DMS79 treated with DMSO at 0.1 percent for 48 hours (cell line): ENCODE measurements around the gene CLCN7.

Source experiments
- DNase-seq: peaks from one replicate; lab custom pipeline; 2025; lab: John Stamatoyannopoulos, UW

CLCN7 gene

DNA sequence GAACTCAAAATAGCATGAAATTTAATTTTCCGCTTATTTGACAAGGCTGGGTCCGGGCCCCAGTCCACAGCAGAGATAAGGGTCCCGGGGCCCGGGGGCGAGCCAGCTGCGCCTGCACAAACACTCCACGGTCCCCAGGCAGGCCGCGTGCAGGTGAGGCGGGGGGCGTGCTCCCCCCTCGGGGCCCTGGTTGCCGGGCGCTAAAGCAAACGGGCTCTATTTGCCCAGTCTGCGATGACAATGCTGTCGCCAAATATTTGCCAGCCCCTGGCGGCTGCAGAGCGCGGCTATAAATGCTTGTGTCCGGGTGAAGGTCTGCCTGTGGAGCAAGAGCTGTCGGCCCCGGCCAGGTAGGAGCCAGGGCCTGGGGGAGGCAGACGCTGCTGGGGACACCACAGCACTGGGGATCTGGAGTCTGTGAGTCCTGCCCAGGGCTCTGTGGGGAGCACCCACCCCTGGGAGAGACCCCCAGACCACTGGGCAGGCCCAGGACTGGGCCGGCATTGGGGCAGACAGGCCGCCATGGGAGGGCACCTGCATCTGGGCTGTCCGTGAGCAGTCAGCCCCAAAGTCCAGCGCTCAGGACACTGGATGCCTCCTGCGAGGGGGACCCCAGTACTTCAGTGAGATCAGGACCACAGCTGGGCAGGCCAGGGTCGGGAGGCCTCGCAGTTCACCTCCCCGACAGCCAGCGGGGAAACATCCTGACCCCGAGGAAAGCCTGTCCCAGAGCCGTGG, 43.9 kb downstream of the CLCN7 start, which contains the start of gene PERCC1:
TSS of gene PERCC1 (plus strand) at position 320 of the 738 bp plus-strand sequence. CDS start 1,516 bp downstream, outside the sequence.
- DNase-seq = peak; percentile 83

DNA sequence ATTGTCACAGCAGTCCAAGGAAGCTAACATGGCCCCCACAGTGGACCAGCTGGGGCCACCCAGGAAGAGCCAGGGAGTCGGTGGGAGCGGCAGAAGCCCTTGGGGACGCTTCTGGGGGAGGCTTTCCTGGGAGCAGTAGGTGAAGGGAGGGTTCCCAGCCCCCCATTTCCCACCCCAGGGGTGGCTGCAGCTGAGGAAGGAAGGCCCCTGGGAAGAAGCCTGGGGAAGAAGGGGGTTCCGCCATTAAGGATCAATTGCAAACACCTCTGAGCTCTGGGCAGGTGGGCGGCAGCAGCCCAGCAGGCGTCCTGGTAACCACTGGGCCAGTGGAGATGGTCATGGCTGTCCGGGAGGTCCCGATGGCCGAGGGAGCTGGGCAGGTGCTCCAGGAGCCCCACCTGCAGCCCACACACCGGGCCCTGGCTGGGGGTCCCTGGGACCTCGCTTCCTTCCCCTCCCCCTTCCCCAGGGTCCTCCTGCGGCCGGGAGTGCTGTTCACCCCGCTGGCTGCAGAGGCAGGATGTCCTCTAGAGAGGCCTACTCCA, 44.5 kb downstream of the CLCN7 start:
- no peak for DNase-seq

GRCh38 chr16:1429631-1430030, 45.2 kb downstream of the CLCN7 start:
- DNase-seq = no peak

DNA sequence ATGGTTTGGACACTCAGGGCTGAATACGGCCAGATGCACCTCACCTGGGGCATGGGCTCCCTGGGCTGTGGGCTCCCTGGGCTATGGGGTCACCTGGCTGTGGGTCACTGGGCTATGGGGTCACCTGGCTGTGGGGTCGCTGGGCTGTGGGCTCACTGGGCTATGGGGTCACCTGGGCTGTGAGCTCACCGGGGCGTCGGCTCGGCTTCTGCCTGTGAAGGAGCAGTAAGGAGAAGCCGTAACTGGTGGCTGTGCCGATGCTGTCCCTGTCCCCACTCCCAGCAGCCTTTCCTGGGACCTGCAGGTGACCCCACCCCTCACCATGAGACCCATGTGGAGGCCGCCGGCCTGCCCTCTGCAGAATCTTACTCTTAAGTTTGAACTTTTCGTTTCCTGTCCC, 45.8 kb downstream of the CLCN7 start:
- DNase-seq = no peak

DNA sequence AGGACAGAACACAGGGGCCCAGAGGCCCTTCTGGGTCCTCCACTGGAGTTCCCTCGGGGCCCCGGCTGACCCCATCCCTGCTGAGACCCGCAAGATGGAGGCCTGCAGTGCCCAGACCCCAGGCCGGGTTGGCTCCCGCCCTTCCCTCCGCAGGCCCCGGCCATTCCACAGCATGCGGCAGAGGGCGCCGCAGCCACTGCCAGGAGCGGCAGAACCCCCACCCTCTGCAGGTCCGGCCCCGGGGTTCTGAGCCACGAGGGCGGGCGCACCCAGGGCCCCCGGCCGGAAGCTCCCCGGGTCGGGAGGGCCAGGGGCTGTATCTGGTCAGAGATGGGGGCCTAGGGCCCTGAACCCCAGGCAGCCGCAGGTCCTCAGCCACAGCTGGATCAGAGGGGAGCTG, 46.3 kb downstream of the CLCN7 start:
- no peak for DNase-seq

DNA sequence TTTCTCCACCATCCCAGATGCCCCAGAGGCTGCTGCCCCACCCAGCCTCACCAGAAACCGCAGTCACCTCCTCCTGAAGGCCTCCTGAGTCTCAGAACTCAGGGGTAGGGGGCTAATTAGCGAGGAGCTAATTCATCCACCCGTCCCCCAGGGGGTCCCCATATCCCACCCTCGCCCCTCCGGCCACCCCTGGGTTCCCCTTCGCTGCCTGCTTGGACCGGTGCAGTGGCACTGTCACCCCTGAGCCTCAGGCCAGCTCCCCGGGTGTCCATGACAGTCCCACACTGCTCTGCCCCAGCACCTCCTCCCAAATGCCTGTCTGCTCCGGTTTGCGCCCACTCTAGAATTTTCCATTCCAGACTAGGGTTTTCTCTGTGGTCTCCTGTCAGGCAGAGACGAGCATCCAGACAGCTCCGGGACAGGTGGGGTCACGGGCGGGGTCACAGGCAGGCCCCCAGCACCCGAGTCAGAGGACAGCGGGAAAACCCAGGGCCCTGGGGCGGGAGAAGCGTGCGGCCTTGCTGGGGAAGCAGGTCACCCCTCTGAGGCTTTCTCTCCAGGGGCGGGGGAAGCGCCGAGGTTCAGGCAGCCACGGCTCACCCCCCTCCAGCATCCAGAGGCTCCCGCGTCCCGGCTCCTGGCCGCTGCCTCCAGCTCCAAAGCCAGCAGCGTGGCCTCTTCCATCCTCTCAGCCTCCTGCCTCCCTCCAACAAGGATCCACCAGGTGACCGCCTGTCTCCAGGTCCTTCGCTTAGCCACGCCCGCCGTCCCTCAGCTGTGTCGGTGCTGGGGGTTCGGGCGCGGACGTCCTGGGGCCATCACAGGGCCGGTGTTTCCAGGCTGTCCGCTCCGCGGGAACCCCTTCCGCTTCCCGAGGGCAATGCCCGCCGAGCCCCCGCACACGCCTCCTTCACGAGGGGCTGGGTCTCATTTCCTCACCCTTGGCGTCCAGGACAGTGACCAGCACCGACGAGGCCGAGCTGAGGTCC, 47.1 kb downstream of the CLCN7 start:
- DNase-seq = no peak

DNA sequence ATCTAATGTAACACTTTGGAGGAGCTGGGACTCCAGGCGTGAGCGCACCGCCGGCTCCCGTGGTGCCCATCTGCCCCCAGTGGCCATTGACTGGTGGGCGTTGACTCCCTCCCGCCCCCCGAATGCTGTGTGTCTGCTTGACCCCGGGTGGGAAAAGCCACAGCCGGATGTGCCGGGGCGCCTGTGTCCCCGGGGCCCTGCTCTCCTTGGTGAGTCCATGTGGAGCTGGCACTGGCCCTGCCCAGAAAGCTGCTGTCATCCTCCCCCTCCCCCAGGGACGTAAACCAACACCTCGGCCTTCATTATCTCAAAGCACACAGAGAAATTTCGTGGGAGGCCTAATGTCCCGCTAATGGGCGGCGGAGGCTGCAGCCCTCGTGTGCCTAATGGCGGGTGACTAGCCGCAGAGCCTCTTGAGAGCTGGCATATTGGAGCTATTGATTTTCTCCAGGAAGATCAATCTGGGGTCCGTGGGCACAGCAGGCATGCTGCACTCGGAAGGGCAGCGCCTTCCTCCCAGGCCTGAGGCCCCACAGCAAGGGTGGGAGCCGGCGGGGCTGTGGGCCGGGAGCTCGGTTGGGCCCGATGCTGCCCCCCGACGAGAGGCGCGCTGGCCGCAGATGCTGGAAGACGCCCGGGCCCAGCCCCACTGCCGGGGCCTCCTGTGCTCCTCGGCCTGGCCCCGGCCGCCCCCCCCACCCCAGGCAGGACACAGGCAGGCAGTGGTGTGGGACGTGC, 47.9 kb downstream of the CLCN7 start:
- peak; percentile 73 for DNase-seq

GRCh38 chr16:1425616-1426370, 49.0 kb downstream of the CLCN7 start:
- no peak for DNase-seq

GRCh38 chr16:1424028-1424427, 50.8 kb downstream of the CLCN7 start:
- DNase-seq = no peak

DNA sequence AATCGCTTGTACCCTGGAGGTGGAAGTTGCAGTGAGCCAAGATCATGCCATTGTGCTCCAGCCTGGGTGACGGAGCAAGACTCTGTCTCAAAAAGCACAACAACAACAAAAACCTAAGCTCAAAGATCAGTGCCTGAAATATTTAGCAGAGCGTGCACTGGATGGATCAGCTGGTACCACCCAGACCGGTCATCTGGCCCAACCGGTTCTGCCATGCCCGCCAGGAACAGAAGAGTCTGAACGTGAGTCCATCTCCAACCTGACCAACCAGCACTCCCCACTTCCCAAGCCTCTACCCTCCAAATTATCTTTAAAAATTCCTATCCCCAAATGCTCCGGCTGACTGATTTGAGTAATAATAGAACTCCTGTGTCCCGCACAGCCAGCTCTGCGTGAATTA, 52.8 kb downstream of the CLCN7 start:
- DNase-seq = no peak

- DNase-seq = no peak
Observed at GRCh38 chr16:1420111-1420539, 54.7 kb downstream of the CLCN7 start.

DNA sequence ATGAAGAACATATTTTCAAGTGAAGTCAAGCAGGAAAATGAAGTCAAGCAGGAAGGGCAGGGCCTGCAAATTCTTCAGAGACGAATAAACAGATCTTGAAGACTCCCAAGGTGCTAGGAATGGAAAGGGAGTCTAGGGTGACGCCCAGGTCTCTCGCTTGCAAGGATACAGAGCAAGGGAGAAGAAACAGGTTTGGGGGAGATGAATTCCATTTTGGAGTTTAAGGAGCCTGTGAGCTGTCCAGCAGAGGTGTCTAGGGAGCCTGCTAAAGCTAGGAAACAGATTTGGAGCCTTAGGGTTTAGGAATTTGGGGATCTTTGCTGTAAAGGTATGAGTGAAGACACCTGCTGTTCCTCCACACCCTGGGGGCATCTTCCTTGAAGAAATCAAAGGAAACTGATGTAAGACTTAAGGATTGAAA, 58.3 kb downstream of the CLCN7 start:
- no peak for DNase-seq

- DNase-seq = peak; percentile 17
Observed at GRCh38 chr16:1414532-1415260, 60.1 kb downstream of the CLCN7 start, which contains the start of gene UNKL. Gene UNKL, minus strand, starts transcription at chr16:1414704. Its CDS starts 13 bp downstream, at chr16:1414691.

DNA sequence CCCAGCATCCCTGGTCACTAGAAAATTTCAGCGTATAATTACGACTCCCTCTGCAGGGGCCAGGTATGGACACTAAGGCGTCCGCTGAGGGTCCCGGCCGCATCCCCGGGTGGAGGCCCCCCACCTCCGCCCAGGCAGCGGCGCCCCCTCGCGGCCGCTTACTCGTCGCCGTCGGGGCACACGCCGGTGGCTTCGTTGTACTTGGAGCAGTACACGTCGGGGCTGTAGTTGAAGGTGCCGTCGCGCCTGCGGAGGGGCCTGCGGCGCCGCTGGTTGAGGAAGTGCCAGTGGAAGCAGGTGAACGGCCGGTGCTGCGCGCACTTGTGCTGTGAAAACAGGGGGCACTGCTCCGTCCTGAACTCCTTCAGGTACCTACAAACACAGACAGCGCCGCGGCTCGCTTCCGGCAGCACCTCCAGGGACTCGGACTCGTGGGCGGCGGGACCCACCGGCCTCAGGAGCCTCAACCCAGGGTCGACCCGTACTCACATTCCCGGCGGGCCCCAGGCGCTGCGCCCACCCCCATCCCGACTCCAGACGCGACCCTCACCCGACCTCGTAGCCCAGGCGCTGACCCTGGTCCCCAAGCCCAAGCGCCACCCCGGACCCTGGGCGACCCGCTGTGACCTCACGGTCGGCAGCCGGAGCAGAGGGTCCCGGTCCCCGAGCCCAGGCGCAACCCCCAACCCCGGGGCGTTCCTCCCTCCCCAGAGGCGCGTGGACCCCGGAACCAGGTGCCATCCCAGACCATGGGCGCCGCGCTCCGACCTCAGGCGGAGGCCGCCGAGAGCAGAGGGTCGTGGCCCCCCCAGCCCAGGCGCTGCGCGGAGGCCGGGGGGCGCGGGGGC, 60.9 kb downstream of the CLCN7 start:
- peak; percentile 27 for DNase-seq

- DNase-seq = no peak
Observed at GRCh38 chr16:1412847-1413246, 62.0 kb downstream of the CLCN7 start.

- peak; percentile 67 for DNase-seq
Observed at GRCh38 chr16:1408171-1408837, 66.5 kb downstream of the CLCN7 start.

- no peak for DNase-seq
Observed at GRCh38 chr16:1407753-1408152, 67.1 kb downstream of the CLCN7 start.

DNA sequence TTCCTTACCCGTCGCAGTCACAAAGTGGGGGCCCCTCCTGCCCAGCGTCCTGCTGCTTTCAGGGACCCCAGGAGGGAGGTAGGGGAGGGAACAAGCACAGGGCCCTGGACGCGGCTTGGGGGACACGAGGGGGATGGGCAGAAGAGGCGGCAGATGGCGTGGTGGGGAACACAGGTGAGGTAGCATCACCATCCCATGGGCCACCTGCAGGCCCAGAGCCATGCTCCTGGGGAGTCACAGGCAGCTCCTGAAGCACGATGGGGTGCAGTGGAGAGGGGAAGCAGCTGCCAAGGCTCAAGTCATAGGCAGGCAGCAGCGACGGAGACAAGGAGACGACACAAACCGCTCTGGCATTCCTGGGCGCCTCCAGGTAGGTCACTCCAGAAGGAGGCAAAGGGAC, 71.1 kb downstream of the CLCN7 start:
- DNase-seq = no peak

- no peak for DNase-seq
Observed at GRCh38 chr16:1403036-1403435, 71.8 kb downstream of the CLCN7 start.
